ENCODE results near the gene ARID1B.

Gene ARID1B

GRCh38 chr6:156999762-157000161 lies 222.6 kb downstream of the ARID1B start:
- no peak for TF ChIP-seq EZH2 (IDR thresholded peaks at IDR 0.05; ENCODE audit: borderline replicate concordance, low read depth, low read length, severe bottlenecking)
- no peak for TF ChIP-seq CTCF (IDR thresholded peaks at IDR 0.05; ENCODE audit: borderline replicate concordance, extremely low read depth, low read length, poor library complexity, severe bottlenecking)
- Histone ChIP-seq H3K4me1 (ENCODE audit: insufficient read depth, low read length) (no peaks in the 10 kb centered on the region), H3K36me3 (ENCODE audit: insufficient read depth, low read length) (peaks cover 2% of the 10 kb centered on the region; the same call in 1 of the 2 replicates), H3K9ac (ENCODE audit: low read depth, low read length) (no peak overlapping the region), H3K4me2 (ENCODE audit: insufficient read depth, low read length) (no peak overlapping the region), H3K27me3 (ENCODE audit: insufficient read depth, low read length, poor library complexity) (no peaks in the 10 kb centered on the region), H2AFZ (ENCODE audit: low read depth, low read length) (no peak overlapping the region), H3K4me3 (ENCODE audit: low read depth in 1 of 2, low read length in 2 of 2) (no peak overlapping the region), H4K20me1 (ENCODE audit: insufficient read depth, low read length) (peaks cover 63% of the 10 kb centered on the region), H3K9me3 (ENCODE audit: insufficient read depth, low read length, severe bottlenecking) (no peaks in the 10 kb centered on the region), H3K27ac (ENCODE audit: low read length) (no peak overlapping the region), H3K79me2 (ENCODE audit: insufficient read depth, low read length) (peaks cover 95% of the 10 kb centered on the region)
- ATAC-seq (ENCODE audit: insufficient read depth, low read depth) (no peak), DNase-seq (no peak)

GRCh38 chr6:157001716-157002115 lies 224.5 kb downstream of the ARID1B start:
- no peak overlapping the region for H3K27ac ChIP-seq (ENCODE audit: low read length)
- no peak overlapping the region for H3K4me3 ChIP-seq (ENCODE audit: low read depth in 1 of 2, low read length in 2 of 2)
- H3K36me3 ChIP-seq (ENCODE audit: insufficient read depth, low read length), result no peaks in the 10 kb centered on the region
- DNase-seq (no peak), ATAC-seq (ENCODE audit: insufficient read depth, low read depth) (no peak)
- H3K9me3 ChIP-seq (ENCODE audit: insufficient read depth, low read length, severe bottlenecking), result no peaks in the 10 kb centered on the region
- no peak overlapping the region for H3K9ac ChIP-seq (ENCODE audit: low read depth, low read length)
- H3K27me3 ChIP-seq (ENCODE audit: insufficient read depth, low read length, poor library complexity), result no peaks in the 10 kb centered on the region
- no peak overlapping the region for H3K4me2 ChIP-seq (ENCODE audit: insufficient read depth, low read length)
- no peaks in the 10 kb centered on the region for H3K4me1 ChIP-seq (ENCODE audit: insufficient read depth, low read length)
- H4K20me1 ChIP-seq (ENCODE audit: insufficient read depth, low read length), result peaks cover 62% of the 10 kb centered on the region; the same call in 1 of the 2 replicates
- peaks cover 95% of the 10 kb centered on the region for H3K79me2 ChIP-seq (ENCODE audit: insufficient read depth, low read length)
- no peak overlapping the region for H2AFZ ChIP-seq (ENCODE audit: low read depth, low read length)
- TF ChIP-seq EZH2 (IDR thresholded peaks at IDR 0.05; ENCODE audit: borderline replicate concordance, low read depth, low read length, severe bottlenecking) (no peak), CTCF (IDR thresholded peaks at IDR 0.05; ENCODE audit: borderline replicate concordance, extremely low read depth, low read length, poor library complexity, severe bottlenecking) (no peak)

- Histone ChIP-seq H4K20me1 (ENCODE audit: insufficient read depth, low read length) (peaks cover 64% of the 10 kb centered on the region; the same call in 1 of the 2 replicates), H3K9ac (ENCODE audit: low read depth, low read length) (no peak overlapping the region), H3K4me1 (ENCODE audit: insufficient read depth, low read length) (no peaks in the 10 kb centered on the region), H3K4me3 (ENCODE audit: low read depth in 1 of 2, low read length in 2 of 2) (no peak overlapping the region), H3K36me3 (ENCODE audit: insufficient read depth, low read length) (no peaks in the 10 kb centered on the region), H3K79me2 (ENCODE audit: insufficient read depth, low read length) (peaks cover 94% of the 10 kb centered on the region), H3K9me3 (ENCODE audit: insufficient read depth, low read length, severe bottlenecking) (no peaks in the 10 kb centered on the region), H3K27ac (ENCODE audit: low read length) (no peak overlapping the region), H3K4me2 (ENCODE audit: insufficient read depth, low read length) (no peak overlapping the region), H2AFZ (ENCODE audit: low read depth, low read length) (no peak overlapping the region), H3K27me3 (ENCODE audit: insufficient read depth, low read length, poor library complexity) (no peaks in the 10 kb centered on the region)
- ATAC-seq (ENCODE audit: insufficient read depth, low read depth), result no peak
- no peak for DNase-seq
- TF ChIP-seq EZH2 (IDR thresholded peaks at IDR 0.05; ENCODE audit: borderline replicate concordance, low read depth, low read length, severe bottlenecking) (no peak), CTCF (IDR thresholded peaks at IDR 0.05; ENCODE audit: borderline replicate concordance, extremely low read depth, low read length, poor library complexity, severe bottlenecking) (no peak)
Observed at GRCh38 chr6:157002774-157003173, 225.6 kb downstream of the ARID1B start.

- Histone ChIP-seq H3K4me1 (ENCODE audit: insufficient read depth, low read length) (no peaks in the 10 kb centered on the region), H3K27me3 (ENCODE audit: insufficient read depth, low read length, poor library complexity) (no peaks in the 10 kb centered on the region), H3K36me3 (ENCODE audit: insufficient read depth, low read length) (no peaks in the 10 kb centered on the region), H3K9me3 (ENCODE audit: insufficient read depth, low read length, severe bottlenecking) (no peaks in the 10 kb centered on the region), H4K20me1 (ENCODE audit: insufficient read depth, low read length) (peaks cover 60% of the 10 kb centered on the region; the same call in 1 of the 2 replicates), H3K9ac (ENCODE audit: low read depth, low read length) (no peak overlapping the region), H3K4me2 (ENCODE audit: insufficient read depth, low read length) (no peak overlapping the region), H3K4me3 (ENCODE audit: low read depth in 1 of 2, low read length in 2 of 2) (no peak overlapping the region), H3K27ac (ENCODE audit: low read length) (no peak overlapping the region), H2AFZ (ENCODE audit: low read depth, low read length) (no peak overlapping the region), H3K79me2 (ENCODE audit: insufficient read depth, low read length) (peaks cover 99% of the 10 kb centered on the region)
- DNase-seq (no peak), ATAC-seq (ENCODE audit: insufficient read depth, low read depth) (no peak)
- TF ChIP-seq CTCF (IDR thresholded peaks at IDR 0.05; ENCODE audit: borderline replicate concordance, extremely low read depth, low read length, poor library complexity, severe bottlenecking) (no peak), EZH2 (IDR thresholded peaks at IDR 0.05; ENCODE audit: borderline replicate concordance, low read depth, low read length, severe bottlenecking) (no peak)
Observed at GRCh38 chr6:157005940-157006339, 228.8 kb downstream of the ARID1B start.

Measured in DND-41 (cell line).